A549 (cell line): ENCODE measurements around the gene MPPED1. TPM values are rescaled to one million over a fixed set of nuclear protein-coding genes. Genes with fewer than 3 reads are reported as not detected.

Experiments used
- ATAC-seq, 2 experiments: fragments of 200-7000 bp in 1 of 2; fragments of >200 bp in 1 of 2; cut with Nextera tagmentation in 1 of 2; cut with Tn5 transposase in 1 of 2; 3 replicates each; pipeline versions ENCODE4 v1.8.0 to v1.9.1; 2018 to 2020; ENCODE audit warnings: mild to moderate bottlenecking in 1 of 2, moderate library complexity in 1 of 2
- CTCF ChIA-PET: fragments of 300-600 bp; sonication (Branson Sonifier 250); formaldehyde crosslinking; extraction: SDS; loops from one replicate; lab custom pipeline; 2021; ENCODE audit warnings: antibody characterized with exemption, inconsistent platforms; lab: Yijun Ruan, JAX
- POLR2A ChIA-PET: fragments of 350-600 bp; formaldehyde crosslinking; extraction: SDS; loops from one replicate; lab custom pipeline; 2021; ENCODE audit warnings: antibody characterized with exemption, inconsistent platforms; lab: Yijun Ruan, JAX
- DNase-seq, 2 experiments: peaks; one replicate each; pipeline versions ENCODE4 v3.0.0 to v3.0.0-alpha.2; 2011 to 2016; ENCODE audit warnings: low read depth in 1 of 2, low spot score in 1 of 2
- FAIRE-seq: peaks from 2 replicates; lab custom pipeline; 2011; peaks lifted over from hg19 to GRCh38; lab: Jason Lieb, UNC
- H3K27ac ChIP-seq, 2 experiments: fragments of >200 bp; sonication (Bioruptor Twin); formaldehyde crosslinking; 3 replicates each; pipeline ENCODE4 v1.5.1; 2016 to 2017
- H3K4me1 ChIP-seq: fragments of >200 bp; sonication (Bioruptor Twin); formaldehyde crosslinking; 3 replicates; pipeline ENCODE4 v1.6.1; 2016
- H3K4me2 ChIP-seq: fragments of >200 bp; sonication (Bioruptor Twin); formaldehyde crosslinking; 3 replicates; pipeline ENCODE4 v1.6.1; 2016
- H3K4me3 ChIP-seq: fragments of >200 bp; sonication (Bioruptor Twin); formaldehyde crosslinking; 3 replicates; pipeline ENCODE4 v1.5.1; 2016
- H3K9me3 ChIP-seq: fragments of >200 bp; sonication (Bioruptor Twin); formaldehyde crosslinking; 3 replicates; pipeline ENCODE4 v1.6.1; 2016
- BHLHE40 ChIP-seq: IDR thresholded peaks from 2 replicates; pipeline ENCODE4 v1.6.1; 2012; ENCODE audit warnings: low read depth, low read length, inconsistent platforms
- EP300 ChIP-seq, 2 experiments: fragments of >200 bp; sonication (Bioruptor Twin); formaldehyde crosslinking; IDR thresholded peaks; 2 replicates in 1 of 2; 3 replicates in 1 of 2; pipeline ENCODE4 v1.6.1; 2016 to 2017
- FOSB ChIP-seq: fragments of 250-450 bp; sonication (Bioruptor Pico); IDR thresholded peaks from 2 replicates; pipeline ENCODE4 v1.5.0; 2020; ENCODE audit warnings: mild to moderate bottlenecking, moderate library complexity
- GATA3 ChIP-seq: IDR thresholded peaks from 2 replicates; pipeline ENCODE4 v1.6.1; 2012; ENCODE audit warnings: borderline replicate concordance
- JUN ChIP-seq, 2 experiments: fragments of >200 bp; sonication (Bioruptor Twin); formaldehyde crosslinking; IDR thresholded peaks; 2 replicates in 1 of 2; 3 replicates in 1 of 2; pipeline ENCODE4 v1.6.1; 2016 to 2017
- JUNB ChIP-seq: fragments of >200 bp; sonication (Bioruptor Twin); formaldehyde crosslinking; IDR thresholded peaks from 2 replicates; pipeline ENCODE4 v1.6.1; 2016
- MAFK ChIP-seq: fragments of 450-650 bp; IDR thresholded peaks from 2 replicates; pipeline ENCODE4 v1.6.1; 2014; ENCODE audit not compliant: partially characterized antibody
- NFE2L2 ChIP-seq: fragments of 150-350 bp; conservative IDR thresholded peaks from 2 replicates; pipeline ENCODE4 v1.6.1; 2014; ENCODE audit warnings: low read length
- PHF8 ChIP-seq: fragments of 200-600 bp; sonication (generic); IDR thresholded peaks from 2 replicates; pipeline ENCODE4 v1.6.1; 2016; ENCODE audit warnings: low read depth, mild to moderate bottlenecking, antibody characterized with exemption, moderate library complexity, borderline replicate concordance
- POLR2AphosphoS2 ChIP-seq: conservative IDR thresholded peaks from 2 replicates; pipeline ENCODE4 v1.6.1; 2012; ENCODE audit warnings: low read length, improper control_type of control experiment, inconsistent platforms
- REST ChIP-seq: fragments of 200-600 bp; sonication (generic); IDR thresholded peaks from 2 replicates; pipeline ENCODE4 v1.6.1; 2016; ENCODE audit warnings: antibody characterized with exemption, mild to moderate bottlenecking, moderate library complexity
- RFX5 ChIP-seq: fragments of 450-650 bp; IDR thresholded peaks from 2 replicates; pipeline ENCODE4 v1.7.1; 2014; ENCODE audit warnings: antibody characterized with exemption, mild to moderate bottlenecking, moderate library complexity
- SREBF2 ChIP-seq: fragments of 450-650 bp; IDR thresholded peaks from 2 replicates; pipeline ENCODE4 v1.6.1; 2014; ENCODE audit warnings: mild to moderate bottlenecking, moderate library complexity
- WGBS: methylation state at CpG from one replicate; pipeline ENCODE4 v1.1.6; 2017; ENCODE audit errors: missing lambda C conversion rate; 5-methylcytosine and 5-hydroxymethylcytosine counted together
- polyA plus RNA-seq, 4 experiments: library from polyadenylated mRNA; depleted of rRNA in 3 of 4; stranded (reverse); fragments of >200 nt; fragmentation: RNase III in 1 of 4; extraction: RNeasy Plus Mini Kit Qiagen cat#74134 plus additional on column Dnase treatment in 1 of 4; gene quantifications; 2 replicates in 3 of 4; 3 replicates in 1 of 4; pipeline ENCODE4 v1.2.3, GENCODE V29; 2011 to 2017
- TF ChIP-seq, protein P1 (sequence below): fragments of >200 bp; sonication (Bioruptor Twin); formaldehyde crosslinking; IDR thresholded peaks from 3 replicates; pipeline ENCODE4 v1.5.1; 2016
- TF ChIP-seq, protein P2 (sequence below): fragments of >200 bp; sonication (Bioruptor Twin); formaldehyde crosslinking; IDR thresholded peaks from 3 replicates; pipeline ENCODE4 v1.6.1; 2016
- TF ChIP-seq, protein P3 (sequence below): fragments of 450-650 bp; IDR thresholded peaks from 2 replicates; pipeline ENCODE4 v1.6.1; 2014; ENCODE audit warnings: antibody characterized with exemption

The MPPED1 gene
- polyA plus RNA-seq, 2 of the 4 experiments (the other 2 are of a cell fraction), result not detected

- TF ChIP-seq PHF8 (no peak), NFE2L2 (no peak), MAFK (no peak), POLR2AphosphoS2 (no peak), EP300 (IDR thresholded peaks at IDR 0.05) (no peak)
- TF ChIP-seq, protein P1, sequence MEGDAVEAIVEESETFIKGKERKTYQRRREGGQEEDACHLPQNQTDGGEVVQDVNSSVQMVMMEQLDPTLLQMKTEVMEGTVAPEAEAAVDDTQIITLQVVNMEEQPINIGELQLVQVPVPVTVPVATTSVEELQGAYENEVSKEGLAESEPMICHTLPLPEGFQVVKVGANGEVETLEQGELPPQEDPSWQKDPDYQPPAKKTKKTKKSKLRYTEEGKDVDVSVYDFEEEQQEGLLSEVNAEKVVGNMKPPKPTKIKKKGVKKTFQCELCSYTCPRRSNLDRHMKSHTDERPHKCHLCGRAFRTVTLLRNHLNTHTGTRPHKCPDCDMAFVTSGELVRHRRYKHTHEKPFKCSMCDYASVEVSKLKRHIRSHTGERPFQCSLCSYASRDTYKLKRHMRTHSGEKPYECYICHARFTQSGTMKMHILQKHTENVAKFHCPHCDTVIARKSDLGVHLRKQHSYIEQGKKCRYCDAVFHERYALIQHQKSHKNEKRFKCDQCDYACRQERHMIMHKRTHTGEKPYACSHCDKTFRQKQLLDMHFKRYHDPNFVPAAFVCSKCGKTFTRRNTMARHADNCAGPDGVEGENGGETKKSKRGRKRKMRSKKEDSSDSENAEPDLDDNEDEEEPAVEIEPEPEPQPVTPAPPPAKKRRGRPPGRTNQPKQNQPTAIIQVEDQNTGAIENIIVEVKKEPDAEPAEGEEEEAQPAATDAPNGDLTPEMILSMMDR, result no peak
- TF ChIP-seq, all 56 proteins: peak for 0
These were observed 89.3 kb downstream of the MPPED1 start (continued) for GRCh38 chr22:43500792-43501785.

GRCh38 chr22:43501878-43502277 lies 90.1 kb downstream of the MPPED1 start:
- DNase-seq (no peak), ATAC-seq (no peak), FAIRE-seq (no peak)
- 0% methylated on average over 3 of the region's 11 CpGs for WGBS
- no peak overlapping the region for H3K4me3 ChIP-seq
- no peaks in the 10 kb centered on the region for H3K4me1 ChIP-seq
- ChIA-PET POLR2A (no interaction called here), CTCF (no interaction called here)
- no peak for TF ChIP-seq JUNB
- TF ChIP-seq, protein P2, sequence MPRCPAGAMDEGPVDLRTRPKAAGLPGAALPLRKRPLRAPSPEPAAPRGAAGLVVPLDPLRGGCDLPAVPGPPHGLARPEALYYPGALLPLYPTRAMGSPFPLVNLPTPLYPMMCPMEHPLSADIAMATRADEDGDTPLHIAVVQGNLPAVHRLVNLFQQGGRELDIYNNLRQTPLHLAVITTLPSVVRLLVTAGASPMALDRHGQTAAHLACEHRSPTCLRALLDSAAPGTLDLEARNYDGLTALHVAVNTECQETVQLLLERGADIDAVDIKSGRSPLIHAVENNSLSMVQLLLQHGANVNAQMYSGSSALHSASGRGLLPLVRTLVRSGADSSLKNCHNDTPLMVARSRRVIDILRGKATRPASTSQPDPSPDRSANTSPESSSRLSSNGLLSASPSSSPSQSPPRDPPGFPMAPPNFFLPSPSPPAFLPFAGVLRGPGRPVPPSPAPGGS, result no peak
- H3K4me2 ChIP-seq, result no peak overlapping the region
- no peak overlapping the region for H3K27ac ChIP-seq
- no peaks in the 10 kb centered on the region for H3K9me3 ChIP-seq

GRCh38 chr22:43502306-43502874 lies 90.6 kb downstream of the MPPED1 start:
- FAIRE-seq (no peak), DNase-seq (no peak)
- H3K4me2 ChIP-seq, result no peak overlapping the region
- TF ChIP-seq BHLHE40 (no peak), JUN (IDR thresholded peaks at IDR 0.05) (no peak)
- TF ChIP-seq, all 56 proteins: peak for 0
- ChIA-PET POLR2A (no interaction called here), CTCF (no interaction called here)
- Histone ChIP-seq H3K4me3 (no peak overlapping the region), H3K27ac (no peak overlapping the region), H3K9me3 (no peaks in the 10 kb centered on the region), H3K4me1 (no peaks in the 10 kb centered on the region)
- no peak for ATAC-seq
- 47% methylated on average over 13 of the region's 20 CpGs for WGBS

DNA sequence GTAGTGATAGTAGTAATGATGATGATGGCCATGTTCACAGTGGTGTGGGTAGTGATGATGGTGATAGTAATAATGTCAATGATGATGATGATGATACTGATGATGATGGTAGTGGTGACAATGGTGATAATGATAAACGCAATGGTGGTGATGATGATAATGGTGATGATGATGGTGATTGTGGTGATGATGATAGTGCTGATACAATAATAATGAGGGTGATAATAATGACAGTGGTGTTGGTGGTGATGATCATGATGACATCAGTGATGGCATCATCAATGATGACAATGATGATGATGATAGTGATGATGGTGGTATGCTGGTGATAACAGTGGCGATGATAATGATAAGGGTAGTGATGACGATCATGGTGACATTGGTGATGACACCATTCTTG lies 92.3 kb downstream of the MPPED1 start:
- CTCF ChIA-PET, result no interaction called here
- 36% methylated on average over 3 of the region's 3 CpGs for WGBS
- no peak overlapping the region for H3K4me2 ChIP-seq
- TF ChIP-seq RFX5, result no peak
- TF ChIP-seq, all 56 proteins: peak for 0
- Histone ChIP-seq H3K4me1 (no peaks in the 10 kb centered on the region), H3K9me3 (no peaks in the 10 kb centered on the region), H3K27ac (no peak overlapping the region), H3K4me3 (no peak overlapping the region)
- POLR2A ChIA-PET, result no interaction called here
- FAIRE-seq (no peak), DNase-seq (no peak), ATAC-seq (no peak)

GRCh38 chr22:43504666-43505261 lies 93.0 kb downstream of the MPPED1 start:
- no peak overlapping the region for H3K4me3 ChIP-seq
- H3K4me2 ChIP-seq, result no peak overlapping the region
- H3K4me1 ChIP-seq, result no peaks in the 10 kb centered on the region
- FAIRE-seq (no peak), ATAC-seq (no peak), DNase-seq (no peak)
- H3K27ac ChIP-seq, result no peak overlapping the region
- 44% methylated on average over 7 of the region's 7 CpGs for WGBS
- ChIA-PET CTCF (no interaction called here), POLR2A (no interaction called here)
- no peaks in the 10 kb centered on the region for H3K9me3 ChIP-seq
- TF ChIP-seq, protein P3, sequence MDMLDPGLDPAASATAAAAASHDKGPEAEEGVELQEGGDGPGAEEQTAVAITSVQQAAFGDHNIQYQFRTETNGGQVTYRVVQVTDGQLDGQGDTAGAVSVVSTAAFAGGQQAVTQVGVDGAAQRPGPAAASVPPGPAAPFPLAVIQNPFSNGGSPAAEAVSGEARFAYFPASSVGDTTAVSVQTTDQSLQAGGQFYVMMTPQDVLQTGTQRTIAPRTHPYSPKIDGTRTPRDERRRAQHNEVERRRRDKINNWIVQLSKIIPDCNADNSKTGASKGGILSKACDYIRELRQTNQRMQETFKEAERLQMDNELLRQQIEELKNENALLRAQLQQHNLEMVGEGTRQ, result no peak
- TF ChIP-seq SREBF2, result no peak
- no peak for TF ChIP-seq RFX5
- TF ChIP-seq FOSB (CRISPR knock-in tag), result no peak
- no peak for TF ChIP-seq REST
- no peak for TF ChIP-seq GATA3
- TF ChIP-seq, protein P2, result no peak
